T-helper 1 cell (primary cell): ENCODE data around the gene DNAJC1.
"Not testable (repeated sequence)": the region's sequence is repeated elsewhere in the genome, so short reads cannot be mapped to it uniquely, and the experiment has no call there.

ENCODE experiments used
- DNase-seq, 5 donors: peaks; one replicate each; pipeline ENCODE4 v3.0.0-alpha.2; 2012 to 2020

DNAJC1 gene

GRCh38 chr10:21822273-21822672 is 181.3 kb downstream of the DNAJC1 start:
- not testable (repeated sequence) for DNase-seq

- DNase-seq = no peak
These were observed 182.6 kb downstream of the DNAJC1 start for GRCh38 chr10:21820952-21821351.

GRCh38 chr10:21818416-21818815 is 185.1 kb downstream of the DNAJC1 start:
- DNase-seq = not testable (repeated sequence)

GRCh38 chr10:21814866-21815265 is 188.7 kb downstream of the DNAJC1 start:
- DNase-seq = no peak

GRCh38 chr10:21813946-21814345 is 189.6 kb downstream of the DNAJC1 start:
- no peak for DNase-seq

- no peak for DNase-seq
These were observed 192.3 kb downstream of the DNAJC1 start for GRCh38 chr10:21811245-21811585.

- DNase-seq = no peak
These were observed 192.8 kb downstream of the DNAJC1 start for GRCh38 chr10:21810582-21811244.

GRCh38 chr10:21808550-21808949 is 195.0 kb downstream of the DNAJC1 start:
- DNase-seq = no peak

- no peak for DNase-seq
These were observed 196.3 kb downstream of the DNAJC1 start for GRCh38 chr10:21807180-21807579.

- no peak for DNase-seq
These were observed 200.2 kb downstream of the DNAJC1 start for GRCh38 chr10:21803374-21803773.

- DNase-seq = no peak
These were observed 201.9 kb downstream of the DNAJC1 start for GRCh38 chr10:21801609-21802008.

- peak in 1 of 5 donors; percentile 60 for DNase-seq
These were observed 205.4 kb downstream of the DNAJC1 start for GRCh38 chr10:21797984-21798765.

GRCh38 chr10:21797533-21797932 is 206.0 kb downstream of the DNAJC1 start:
- no peak for DNase-seq

GRCh38 chr10:21791276-21791675 is 212.3 kb downstream of the DNAJC1 start:
- no peak for DNase-seq

GRCh38 chr10:21776883-21777282 is 226.6 kb downstream of the DNAJC1 start:
- DNase-seq = no peak

- no peak for DNase-seq
These were observed 232.3 kb downstream of the DNAJC1 start for GRCh38 chr10:21771219-21771618.

- DNase-seq = no peak
These were observed 234.5 kb downstream of the DNAJC1 start for GRCh38 chr10:21769041-21769440.

- DNase-seq = peak in 1 of 5 donors; percentile 65
These were observed 238.9 kb downstream of the DNAJC1 start for GRCh38 chr10:21764466-21765189.

- DNase-seq = no peak
These were observed 243.2 kb downstream of the DNAJC1 start for GRCh38 chr10:21760332-21760731.

GRCh38 chr10:21759232-21759631 is 244.3 kb downstream of the DNAJC1 start:
- no peak for DNase-seq

- no peak for DNase-seq
These were observed 244.8 kb downstream of the DNAJC1 start for GRCh38 chr10:21758696-21759095.

GRCh38 chr10:21758239-21758638 is 245.3 kb downstream of the DNAJC1 start:
- no peak for DNase-seq

- no peak for DNase-seq
These were observed 246.2 kb downstream of the DNAJC1 start for GRCh38 chr10:21757185-21757901.
